Choroid plexus epithelial cell (primary cell): ENCODE measurements around the gene IL11.
A peak's percentile ranks its signal among the peaks of the same experiment; 100 is the strongest.

Experiments
- DNase-seq: peaks from one replicate; pipeline ENCODE4 v3.0.0-alpha.2; 2010; ENCODE audit warnings: low read depth
- H3K4me3 ChIP-seq: 2 replicates; pipeline ENCODE4 v1.5.1; 2011; ENCODE audit warnings: low read depth, mild to moderate bottlenecking, control low read depth, low read length, moderate library complexity
- CTCF ChIP-seq: conservative IDR thresholded peaks from 2 replicates; pipeline ENCODE4 v1.5.1; 2011; ENCODE audit warnings: low read depth, mild to moderate bottlenecking, control low read depth, inconsistent platforms, low read length, moderate library complexity

The IL11 gene

GRCh38 chr19:55376241-55376933, 6.1 kb upstream of the IL11 start, which contains the start of gene TMEM190:
Gene TMEM190, plus strand, starts transcription at chr19:55376826. Its CDS starts 28 bp downstream, at chr19:55376854.
- TF ChIP-seq CTCF = no peak
- DNase-seq = no peak
- H3K4me3 ChIP-seq = no peak within 1 kb of the TSS

- no peak for DNase-seq
These were observed 3.9 kb upstream of the IL11 start for GRCh38 chr19:55373993-55374757.

GRCh38 chr19:55373306-55373992, 3.2 kb upstream of the IL11 start:
- TF ChIP-seq CTCF = no peak
- no peak overlapping the region for H3K4me3 ChIP-seq
- no peak for DNase-seq

More at GRCh38 chr19:55373993-55374757, 3.9 kb upstream of the IL11 start:
- no peak overlapping the region for H3K4me3 ChIP-seq
- TF ChIP-seq CTCF = no peak

GRCh38 chr19:55372316-55373081, 2.2 kb upstream of the IL11 start:
- TF ChIP-seq CTCF = no peak
- no peak overlapping the region for H3K4me3 ChIP-seq
- no peak for DNase-seq

- peak overlapping the region; percentile 65 for H3K4me3 ChIP-seq
- DNase-seq = peak; percentile 72
These were observed 484 bp downstream of the IL11 start for GRCh38 chr19:55369653-55370304.

More at GRCh38 chr19:55369653-55370304, 484 bp downstream of the IL11 start:
- no peak for TF ChIP-seq CTCF
